Measurements from ENCODE around the gene CD226.
"Not testable (repeated sequence)": the region's sequence is repeated elsewhere in the genome, so short reads cannot be mapped to it uniquely, and the experiment has no call there.

Gene CD226

DNA sequence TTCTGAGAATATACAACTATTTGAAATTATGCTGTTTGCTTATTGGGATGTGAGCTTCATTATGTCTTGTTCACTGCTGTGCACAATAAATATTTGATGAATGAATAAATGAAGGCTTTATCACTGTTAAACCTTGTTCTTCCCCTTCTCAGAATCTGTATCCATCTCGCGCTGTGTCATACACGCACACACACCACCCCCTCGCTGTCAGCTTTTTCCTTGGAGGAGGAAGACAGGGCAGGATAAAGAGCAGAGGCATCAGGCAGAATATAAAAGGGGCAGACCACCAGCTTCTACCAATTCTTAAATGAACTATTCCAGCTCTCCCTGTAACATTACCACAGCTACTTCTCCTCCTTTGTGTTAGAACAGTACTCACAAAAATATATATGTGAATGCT lies 75.0 kb downstream of the CD226 start:
- no peak for DNase-seq (ENCODE audit: low read depth)

GRCh38 chr18:69871363-69871762 lies 76.3 kb downstream of the CD226 start:
- no peak for DNase-seq (ENCODE audit: low read depth)

DNA sequence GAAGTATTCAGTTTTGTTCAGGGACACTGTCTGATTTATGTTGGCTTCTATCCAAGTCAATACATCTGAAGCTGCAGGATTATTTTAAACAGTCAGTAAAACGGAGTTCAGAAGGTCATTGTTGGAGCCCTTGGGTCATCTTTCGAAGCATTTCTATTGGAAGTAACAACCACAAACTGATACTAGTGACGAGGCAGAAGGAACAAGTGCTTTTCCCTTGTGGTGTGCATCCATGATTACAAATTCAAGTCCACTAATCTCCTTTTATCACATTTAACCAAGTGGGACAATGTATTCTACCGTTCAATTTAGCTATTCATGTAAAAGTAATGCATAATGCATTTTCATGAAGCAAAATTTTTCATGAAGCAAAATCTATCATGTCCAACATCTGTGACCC lies 76.9 kb downstream of the CD226 start:
- no peak for DNase-seq (ENCODE audit: low read depth)

GRCh38 chr18:69866212-69866611 lies 81.5 kb downstream of the CD226 start:
- DNase-seq (ENCODE audit: low read depth) = no peak

GRCh38 chr18:69865776-69866175 lies 81.9 kb downstream of the CD226 start:
- DNase-seq (ENCODE audit: low read depth) = no peak

DNA sequence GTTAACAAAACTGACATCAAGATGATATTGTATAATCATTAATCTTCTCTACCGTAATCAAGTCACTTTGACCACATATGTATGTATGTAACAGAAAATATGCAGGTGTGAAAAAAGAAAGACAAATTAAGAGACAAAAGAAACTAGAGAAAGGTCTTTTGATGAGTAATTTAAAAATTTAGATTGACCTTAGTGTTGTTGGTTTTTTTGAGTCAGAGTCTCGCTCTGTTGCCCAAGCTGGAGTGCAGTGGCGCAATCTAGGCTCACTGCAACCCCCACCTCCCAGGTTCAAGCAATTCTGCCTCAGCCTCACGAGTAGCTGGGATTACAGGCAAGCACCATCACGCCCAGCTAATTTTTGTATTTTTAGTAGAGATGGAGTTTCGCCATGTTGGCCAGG lies 82.9 kb downstream of the CD226 start:
- DNase-seq (ENCODE audit: low read depth) = not testable (repeated sequence)

GRCh38 chr18:69858897-69859296 lies 88.8 kb downstream of the CD226 start:
- no peak for DNase-seq (ENCODE audit: low read depth)

- DNase-seq (ENCODE audit: low read depth) = no peak
Observed at GRCh38 chr18:69854455-69854854, 93.2 kb downstream of the CD226 start.

GRCh38 chr18:69853051-69853450 lies 94.6 kb downstream of the CD226 start:
- DNase-seq (ENCODE audit: low read depth) = no peak

DNA sequence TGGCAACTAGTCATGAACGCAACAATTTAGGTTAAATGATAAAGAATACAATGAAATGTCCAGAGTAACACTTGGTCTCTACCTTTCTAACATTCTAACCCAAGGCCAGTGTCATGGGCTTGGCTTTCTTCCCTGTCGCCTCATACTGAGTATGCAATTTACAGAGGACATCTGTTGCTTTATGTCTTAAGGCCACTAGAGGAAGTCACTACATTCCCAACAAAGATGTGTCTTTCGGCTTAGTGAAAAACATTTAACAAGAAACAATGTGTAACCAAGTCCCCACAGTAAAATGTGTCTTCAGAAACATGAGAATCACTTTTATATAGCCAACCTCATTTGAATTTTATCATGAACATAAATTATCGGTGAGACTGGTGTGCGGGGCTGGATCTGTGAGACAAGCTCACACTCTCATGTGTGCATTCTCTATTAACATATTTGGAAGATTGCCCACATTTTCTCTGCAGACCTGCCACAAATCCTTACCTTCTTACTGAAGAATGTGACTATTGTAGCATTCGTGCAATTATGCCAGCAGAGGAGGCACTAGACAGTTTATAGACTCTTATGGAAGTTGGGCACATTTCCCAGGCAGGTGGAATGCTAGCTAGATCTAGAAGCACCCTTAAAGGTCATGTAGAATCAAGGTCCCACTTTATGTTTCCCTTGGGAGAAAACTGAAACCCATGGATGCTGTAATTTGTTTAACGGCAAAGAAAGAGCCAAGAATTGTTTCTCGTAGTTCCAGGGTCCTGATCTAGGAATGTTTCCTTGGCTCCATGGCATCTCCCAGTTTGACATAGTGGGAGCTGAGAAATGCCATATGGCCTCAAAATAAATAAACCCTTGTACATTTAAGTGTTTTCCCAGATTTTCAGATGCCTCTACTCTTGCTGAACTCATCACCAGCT lies 101.8 kb downstream of the CD226 start:
- no peak for DNase-seq (ENCODE audit: low read depth)

DNA sequence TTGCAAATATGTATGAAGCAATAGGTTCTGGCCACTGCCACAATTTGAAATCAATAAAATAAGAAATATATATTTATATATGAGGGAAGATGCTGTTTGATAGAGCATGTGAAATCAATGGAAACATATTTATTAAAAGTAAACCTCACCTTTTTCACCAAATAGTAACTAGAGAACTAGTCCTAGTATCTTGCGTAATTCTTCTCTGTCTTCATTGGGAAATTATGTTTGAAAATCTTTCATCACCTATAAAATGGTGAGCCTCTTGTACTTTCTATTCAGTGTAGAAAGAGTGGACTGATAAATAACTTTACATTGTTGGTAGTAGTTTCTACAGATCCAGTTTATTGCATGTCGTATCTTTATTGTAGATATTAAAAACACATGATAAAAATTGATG lies 103.0 kb downstream of the CD226 start:
- DNase-seq (ENCODE audit: low read depth) = no peak

- no peak for DNase-seq (ENCODE audit: low read depth)
Observed at GRCh38 chr18:69843015-69843414, 104.7 kb downstream of the CD226 start.

GRCh38 chr18:69841117-69841516 lies 106.6 kb downstream of the CD226 start:
- no peak for DNase-seq (ENCODE audit: low read depth)

GRCh38 chr18:69840445-69840844 lies 107.2 kb downstream of the CD226 start:
- DNase-seq (ENCODE audit: low read depth) = no peak

DNA sequence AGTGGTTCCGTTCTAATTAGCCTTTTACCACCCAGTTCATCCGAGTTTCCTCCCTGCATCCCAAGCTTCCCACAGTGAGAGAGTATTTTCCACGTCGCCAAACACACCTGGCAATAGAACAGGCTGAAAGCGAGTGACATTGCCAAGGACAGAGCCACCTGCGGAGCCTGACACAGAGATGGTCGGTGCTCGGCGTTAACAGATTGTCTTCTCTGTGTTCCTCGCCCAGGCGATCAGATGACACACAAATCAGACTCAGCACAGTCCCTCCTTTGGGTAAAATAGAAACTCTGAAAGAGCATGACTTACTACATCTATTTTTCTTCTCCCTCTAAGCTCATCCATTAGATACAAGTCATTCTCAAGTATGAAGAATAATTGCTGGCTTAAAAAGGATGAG lies 107.7 kb downstream of the CD226 start:
- no peak for DNase-seq (ENCODE audit: low read depth)

- no peak for DNase-seq (ENCODE audit: low read depth)
Observed at GRCh38 chr18:69839497-69839896, 108.2 kb downstream of the CD226 start.

DNA sequence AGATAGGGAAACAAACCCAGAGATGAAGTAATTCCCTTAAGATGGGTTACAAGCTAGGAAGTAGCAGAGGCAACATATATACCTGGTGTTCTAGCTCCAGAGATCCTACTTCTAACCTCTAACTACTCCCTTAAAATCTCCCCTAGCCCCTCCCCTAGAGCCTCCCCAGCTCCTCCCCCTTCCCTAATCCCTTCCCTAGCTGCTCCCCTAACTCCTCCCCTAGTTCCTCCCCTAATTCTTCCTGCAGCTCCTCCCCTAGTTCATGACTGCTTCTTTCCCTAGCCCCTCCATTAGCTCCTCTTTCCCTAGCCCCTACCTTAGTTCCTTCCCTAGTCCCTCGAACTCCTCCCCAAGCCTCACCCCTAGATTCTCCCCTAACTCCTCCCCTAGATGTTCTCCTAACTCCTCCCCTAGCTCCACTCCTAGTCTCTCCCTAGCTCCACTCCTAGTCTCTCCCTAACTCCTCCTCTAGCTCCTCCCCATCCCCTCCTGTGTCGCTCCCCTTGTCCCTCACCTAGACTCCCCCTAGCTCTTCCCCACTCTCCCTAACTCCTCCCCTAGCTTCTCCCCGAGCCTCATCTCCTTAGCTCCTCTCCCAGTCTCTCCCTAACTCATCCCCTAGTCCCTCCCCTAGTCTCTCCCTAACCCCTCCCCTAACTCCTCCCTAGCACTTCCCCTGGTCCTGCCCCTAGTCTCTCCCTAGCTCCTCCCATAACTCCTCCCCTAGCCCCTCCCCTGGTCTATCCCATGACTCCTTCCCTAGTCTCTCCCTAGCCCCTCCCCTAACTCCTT lies 108.9 kb downstream of the CD226 start:
- DNase-seq (ENCODE audit: low read depth) = no peak

GRCh38 chr18:69838003-69838402 lies 109.7 kb downstream of the CD226 start:
- no peak for DNase-seq (ENCODE audit: low read depth)

- not testable (repeated sequence) for DNase-seq (ENCODE audit: low read depth)
Observed at GRCh38 chr18:69834980-69835379, 112.7 kb downstream of the CD226 start.

DNA sequence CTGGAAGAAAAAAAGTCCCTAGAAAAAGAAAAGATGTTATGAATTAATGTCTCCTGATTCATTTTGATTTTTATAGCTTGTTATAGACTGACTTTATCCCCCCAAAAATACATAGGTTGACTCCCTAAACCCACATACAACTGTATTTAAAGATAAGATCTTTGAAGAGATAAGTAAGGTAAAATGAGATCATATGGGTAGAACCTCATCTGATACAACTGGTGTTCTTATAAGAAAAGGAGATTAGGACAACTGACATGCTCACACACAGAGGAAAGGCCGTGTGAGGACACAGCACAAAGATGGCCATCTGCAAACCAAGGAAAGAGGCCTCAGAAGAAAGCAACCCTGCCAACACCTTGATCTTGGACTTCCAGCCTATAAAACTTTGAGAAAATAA lies 117.5 kb downstream of the CD226 start:
- DNase-seq (ENCODE audit: low read depth) = no peak

- no peak for DNase-seq (ENCODE audit: low read depth)
Observed at GRCh38 chr18:69820538-69820937, 127.1 kb downstream of the CD226 start.

GRCh38 chr18:69819460-69819859 lies 128.2 kb downstream of the CD226 start:
- DNase-seq (ENCODE audit: low read depth) = no peak

DNA sequence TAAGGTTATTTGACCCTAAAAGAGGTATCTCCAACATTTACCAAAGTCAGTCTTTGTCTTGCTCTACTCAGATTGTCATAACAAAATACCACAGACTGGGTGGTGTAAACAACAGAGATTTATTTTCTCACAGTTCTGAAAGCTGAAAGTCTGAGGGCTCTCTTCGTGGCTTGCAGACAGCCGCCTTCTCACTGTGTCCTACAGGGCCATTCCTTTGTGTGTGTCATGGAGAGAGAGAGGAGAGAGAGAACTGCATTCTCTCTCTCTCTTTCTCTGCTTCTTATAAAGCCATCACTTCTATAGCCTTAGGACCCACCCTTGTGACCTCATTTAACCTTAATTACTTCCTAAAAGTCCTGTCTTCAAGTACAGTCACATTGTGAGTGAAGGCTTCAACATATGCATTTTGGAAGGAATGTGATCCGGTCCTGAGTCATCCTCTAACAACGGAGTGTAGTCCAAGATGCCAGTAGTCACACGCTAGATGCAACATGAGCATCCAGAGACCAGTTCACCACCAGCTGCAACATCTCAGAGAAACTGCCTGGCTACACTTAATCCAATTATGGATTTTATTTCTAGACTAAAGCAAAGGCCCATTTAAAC lies 130.2 kb downstream of the CD226 start:
- no peak for DNase-seq (ENCODE audit: low read depth)
